GM23248 (cell line): ENCODE results near the gene NLRC5.
"Not testable (repeated sequence)": the region's sequence is repeated elsewhere in the genome, so short reads cannot be mapped to it uniquely, and the experiment has no call there.

ENCODE experiments used
- EZH2 ChIP-seq: fragments of 200-600 bp; sonication (generic); IDR thresholded peaks from 2 replicates; pipeline ENCODE4 v1.6.1; 2018; ENCODE audit warnings: antibody characterized with exemption, mild to moderate bottlenecking; ENCODE audit not compliant: insufficient read depth, poor library complexity, severe bottlenecking
- EZH2phosphoT487 ChIP-seq: fragments of 200-600 bp; sonication (generic); IDR thresholded peaks from 2 replicates; pipeline ENCODE4 v1.6.1; 2018; ENCODE audit warnings: antibody characterized with exemption, moderate library complexity, mild to moderate bottlenecking, low read depth; ENCODE audit not compliant: insufficient read depth

DNA sequence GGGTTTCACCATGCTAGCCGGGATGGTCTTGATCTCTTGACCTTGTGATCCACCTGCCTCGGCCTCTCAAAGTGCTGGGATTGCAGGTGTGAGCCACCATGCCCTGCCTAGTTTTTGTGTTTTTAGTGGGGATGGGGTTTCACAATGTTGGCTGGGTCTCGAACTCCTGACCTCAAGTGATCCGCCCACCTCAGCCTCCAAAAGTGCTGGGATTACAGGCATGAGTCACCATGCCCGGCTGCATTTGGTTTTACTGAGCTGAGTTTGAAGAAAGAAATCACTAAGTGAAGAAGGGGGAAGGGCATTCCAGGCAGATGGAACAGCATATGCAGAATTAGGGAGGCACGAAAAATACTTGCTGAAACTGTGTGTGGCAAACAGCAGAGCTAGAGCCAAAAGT is 110.6 kb downstream of the NLRC5 start:
- not testable (repeated sequence) for TF ChIP-seq EZH2phosphoT487, EZH2
